ENCODE data around the gene C19orf12. TPM values are rescaled to one million over a fixed set of nuclear protein-coding genes. Genes with fewer than 3 reads are reported as not detected.
A peak's percentile ranks its signal among the peaks of the same experiment; 100 is the strongest.

The C19orf12 gene
- total and polyA plus RNA-seq, 2 of the 13 experiments (the other 11 are each of a cell fraction or from before 2014, with no cell fraction given) = 17.7 to 34.4 TPM

- no peak for TF ChIP-seq EZH2 (conservative IDR thresholded peaks at IDR 0.05; ENCODE audit: low read depth, low read length)
- TF ChIP-seq MIER3 (CRISPR knock-in tag; IDR thresholded peaks at IDR 0.05; ENCODE audit: borderline replicate concordance) = peak; percentile 47; the same call in 1 of the 2 replicates
- TF ChIP-seq LCORL (IDR thresholded peaks at IDR 0.05) = no peak
- TF ChIP-seq LCORL (CRISPR knock-in tag; IDR thresholded peaks at IDR 0.05) = peak; percentile 67
- TF ChIP-seq, protein P1, sequence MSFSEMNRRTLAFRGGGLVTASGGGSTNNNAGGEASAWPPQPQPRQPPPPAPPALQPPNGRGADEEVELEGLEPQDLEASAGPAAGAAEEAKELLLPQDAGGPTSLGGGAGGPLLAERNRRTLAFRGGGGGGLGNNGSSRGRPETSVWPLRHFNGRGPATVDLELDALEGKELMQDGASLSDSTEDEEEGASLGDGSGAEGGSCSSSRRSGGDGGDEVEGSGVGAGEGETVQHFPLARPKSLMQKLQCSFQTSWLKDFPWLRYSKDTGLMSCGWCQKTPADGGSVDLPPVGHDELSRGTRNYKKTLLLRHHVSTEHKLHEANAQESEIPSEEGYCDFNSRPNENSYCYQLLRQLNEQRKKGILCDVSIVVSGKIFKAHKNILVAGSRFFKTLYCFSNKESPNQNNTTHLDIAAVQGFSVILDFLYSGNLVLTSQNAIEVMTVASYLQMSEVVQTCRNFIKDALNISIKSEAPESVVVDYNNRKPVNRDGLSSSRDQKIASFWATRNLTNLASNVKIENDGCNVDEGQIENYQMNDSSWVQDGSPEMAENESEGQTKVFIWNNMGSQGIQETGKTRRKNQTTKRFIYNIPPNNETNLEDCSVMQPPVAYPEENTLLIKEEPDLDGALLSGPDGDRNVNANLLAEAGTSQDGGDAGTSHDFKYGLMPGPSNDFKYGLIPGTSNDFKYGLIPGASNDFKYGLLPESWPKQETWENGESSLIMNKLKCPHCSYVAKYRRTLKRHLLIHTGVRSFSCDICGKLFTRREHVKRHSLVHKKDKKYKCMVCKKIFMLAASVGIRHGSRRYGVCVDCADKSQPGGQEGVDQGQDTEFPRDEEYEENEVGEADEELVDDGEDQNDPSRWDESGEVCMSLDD (CRISPR knock-in tag; IDR thresholded peaks at IDR 0.05; ENCODE audit: borderline replicate concordance) = no peak
- TF ChIP-seq, protein P2, sequence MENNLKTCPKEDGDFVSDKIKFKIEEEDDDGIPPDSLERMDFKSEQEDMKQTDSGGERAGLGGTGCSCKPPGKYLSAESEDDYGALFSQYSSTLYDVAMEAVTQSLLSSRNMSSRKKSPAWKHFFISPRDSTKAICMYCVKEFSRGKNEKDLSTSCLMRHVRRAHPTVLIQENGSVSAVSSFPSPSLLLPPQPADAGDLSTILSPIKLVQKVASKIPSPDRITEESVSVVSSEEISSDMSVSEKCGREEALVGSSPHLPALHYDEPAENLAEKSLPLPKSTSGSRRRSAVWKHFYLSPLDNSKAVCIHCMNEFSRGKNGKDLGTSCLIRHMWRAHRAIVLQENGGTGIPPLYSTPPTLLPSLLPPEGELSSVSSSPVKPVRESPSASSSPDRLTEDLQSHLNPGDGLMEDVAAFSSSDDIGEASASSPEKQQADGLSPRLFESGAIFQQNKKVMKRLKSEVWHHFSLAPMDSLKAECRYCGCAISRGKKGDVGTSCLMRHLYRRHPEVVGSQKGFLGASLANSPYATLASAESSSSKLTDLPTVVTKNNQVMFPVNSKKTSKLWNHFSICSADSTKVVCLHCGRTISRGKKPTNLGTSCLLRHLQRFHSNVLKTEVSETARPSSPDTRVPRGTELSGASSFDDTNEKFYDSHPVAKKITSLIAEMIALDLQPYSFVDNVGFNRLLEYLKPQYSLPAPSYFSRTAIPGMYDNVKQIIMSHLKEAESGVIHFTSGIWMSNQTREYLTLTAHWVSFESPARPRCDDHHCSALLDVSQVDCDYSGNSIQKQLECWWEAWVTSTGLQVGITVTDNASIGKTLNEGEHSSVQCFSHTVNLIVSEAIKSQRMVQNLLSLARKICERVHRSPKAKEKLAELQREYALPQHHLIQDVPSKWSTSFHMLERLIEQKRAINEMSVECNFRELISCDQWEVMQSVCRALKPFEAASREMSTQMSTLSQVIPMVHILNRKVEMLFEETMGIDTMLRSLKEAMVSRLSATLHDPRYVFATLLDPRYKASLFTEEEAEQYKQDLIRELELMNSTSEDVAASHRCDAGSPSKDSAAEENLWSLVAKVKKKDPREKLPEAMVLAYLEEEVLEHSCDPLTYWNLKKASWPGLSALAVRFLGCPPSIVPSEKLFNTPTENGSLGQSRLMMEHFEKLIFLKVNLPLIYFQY (CRISPR knock-in tag; IDR thresholded peaks at IDR 0.05; ENCODE audit: borderline replicate concordance) = 0 out of 2 replicates have a peak, but pooled peaks have one; percentile 37
- peak; percentile 86; the same call in 1 of the 2 replicates for TF ChIP-seq ZNF225 (CRISPR knock-in tag; IDR thresholded peaks at IDR 0.05)
- no peak for TF ChIP-seq NFYC (CRISPR knock-in tag; IDR thresholded peaks at IDR 0.05)
- peak; percentile 98 for TF ChIP-seq CTCF (CRISPR knock-in tag; IDR thresholded peaks at IDR 0.05)
- TF ChIP-seq BORCS8-MEF2B (CRISPR knock-in tag; IDR thresholded peaks at IDR 0.05) = no peak
- TF ChIP-seq ZNF3 (CRISPR knock-in tag; IDR thresholded peaks at IDR 0.05) = no peak
- peak; percentile 46; the same call in 1 of the 2 replicates for TF ChIP-seq FOXK1 (CRISPR knock-in tag; IDR thresholded peaks at IDR 0.05; ENCODE audit: borderline replicate concordance, low read depth)
- TF ChIP-seq GZF1 (CRISPR knock-in tag; IDR thresholded peaks at IDR 0.05) = no peak
- peak; percentile 42; the same call in 1 of the 2 replicates for TF ChIP-seq RXRB (CRISPR knock-in tag; IDR thresholded peaks at IDR 0.05; ENCODE audit: borderline replicate concordance)
- peak; percentile 96 for TF ChIP-seq XRCC5 (optimal IDR thresholded peaks at IDR 0.05; ENCODE audit: low read length)
- no peak for TF ChIP-seq FOXA1 (IDR thresholded peaks at IDR 0.05)
- TF ChIP-seq FOXA1 (CRISPR knock-in tag; IDR thresholded peaks at IDR 0.05) = peak; percentile 20; the same call in 1 of the 2 replicates
- TF ChIP-seq CEBPG (CRISPR knock-in tag; IDR thresholded peaks at IDR 0.05) = 0 out of 2 replicates have a peak, but pooled peaks have one; percentile 7
- no peak for TF ChIP-seq ZBTB7A (CRISPR knock-in tag; IDR thresholded peaks at IDR 0.05)
- 0 out of 2 replicates have a peak, but pooled peaks have one; percentile 32 for TF ChIP-seq FOXC1 (CRISPR knock-in tag; IDR thresholded peaks at IDR 0.05; ENCODE audit: borderline replicate concordance)
- 0 out of 2 replicates have a peak, but pooled peaks have one; percentile 42 for TF ChIP-seq HNRNPL (IDR thresholded peaks at IDR 0.05; ENCODE audit: low read depth, low read length)
- TF ChIP-seq NFKB2 (CRISPR knock-in tag; IDR thresholded peaks at IDR 0.05; ENCODE audit: borderline replicate concordance) = peak; percentile 42; the same call in 1 of the 2 replicates
These were observed 20.1 kb downstream of the C19orf12 start (continued) for GRCh38 chr19:29694669-29695627.
